ENCODE data around the gene LRRC4C.
A peak's percentile ranks its signal among the peaks of the same experiment; 100 is the strongest.

Gene LRRC4C

DNA sequence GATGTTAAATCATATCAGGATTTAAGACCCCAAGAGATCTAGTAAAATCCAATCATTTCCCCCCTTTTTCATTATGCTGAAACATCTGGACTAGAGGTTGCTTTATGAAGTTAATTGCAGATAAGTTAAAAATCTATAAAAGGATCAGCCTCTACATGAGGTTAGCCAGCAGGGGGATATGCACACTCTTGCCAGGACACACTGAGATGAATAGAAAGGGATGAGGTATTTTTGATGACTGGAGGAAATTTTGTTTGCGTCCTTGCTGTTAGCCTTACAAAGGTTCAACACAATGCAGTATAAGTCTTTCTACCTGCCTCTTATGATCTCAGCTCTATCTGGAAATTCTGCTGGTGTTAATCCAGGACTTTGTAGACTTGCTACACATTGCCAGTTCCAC, 1034.3 kb downstream of the LRRC4C start:
- no peak for DNase-seq

DNA sequence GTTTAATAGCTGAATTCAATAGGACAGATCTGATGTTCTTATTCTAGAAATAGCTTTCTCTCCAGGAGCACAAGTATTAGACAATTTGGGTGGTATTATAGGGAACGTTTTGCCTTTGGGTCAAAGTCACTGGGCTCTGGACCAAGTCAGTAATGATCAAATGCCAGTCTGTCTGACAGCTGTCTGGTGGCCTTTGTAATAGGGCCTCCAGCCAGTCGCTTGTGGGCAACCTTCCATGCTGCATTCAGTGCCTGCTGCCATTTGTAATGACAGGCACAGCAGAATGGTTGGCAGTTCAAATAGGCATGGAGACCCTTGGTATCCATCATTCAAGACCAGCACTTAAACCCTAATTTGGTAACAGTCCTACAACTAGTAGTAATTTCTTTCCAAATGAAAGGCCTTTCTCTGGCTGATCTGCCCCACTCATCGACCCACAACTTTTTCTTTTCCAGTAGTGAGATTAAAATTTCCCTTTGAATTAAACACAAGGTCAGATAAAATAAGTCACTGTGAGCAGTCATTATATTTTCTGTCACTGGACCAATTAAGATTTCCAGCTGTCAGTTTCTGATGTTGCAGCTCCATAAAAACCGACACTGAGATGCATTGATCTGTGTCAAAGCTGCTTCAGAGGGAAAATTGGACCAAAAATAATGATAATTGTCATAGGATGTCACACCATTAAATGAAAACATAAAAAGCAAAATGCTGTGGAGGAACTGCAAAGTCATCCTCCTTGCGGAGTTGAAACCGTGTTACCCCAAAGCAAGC, 1038.1 kb downstream of the LRRC4C start:
- DNase-seq, result peak in 1 of 2 experiments; percentile 62

DNA sequence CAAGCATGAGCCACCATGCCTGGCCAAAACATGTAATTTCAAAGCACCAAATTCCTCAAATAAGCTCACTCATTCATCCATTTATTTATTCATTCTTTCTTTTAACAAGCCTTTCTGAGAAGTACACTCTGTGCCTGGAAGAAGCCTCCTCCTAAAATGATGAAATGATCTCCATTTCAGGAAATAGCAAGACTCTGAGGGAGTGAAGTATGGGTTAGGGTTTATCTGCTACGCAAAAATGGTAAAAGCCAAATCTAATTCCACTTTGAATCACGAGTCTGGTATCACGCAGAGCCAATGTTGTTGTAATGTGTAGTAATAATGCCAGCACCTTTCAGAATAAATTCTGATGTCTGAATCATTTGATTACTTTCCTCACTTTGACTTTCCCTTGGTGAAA, 1041.8 kb downstream of the LRRC4C start:
- DNase-seq, result no peak

DNA sequence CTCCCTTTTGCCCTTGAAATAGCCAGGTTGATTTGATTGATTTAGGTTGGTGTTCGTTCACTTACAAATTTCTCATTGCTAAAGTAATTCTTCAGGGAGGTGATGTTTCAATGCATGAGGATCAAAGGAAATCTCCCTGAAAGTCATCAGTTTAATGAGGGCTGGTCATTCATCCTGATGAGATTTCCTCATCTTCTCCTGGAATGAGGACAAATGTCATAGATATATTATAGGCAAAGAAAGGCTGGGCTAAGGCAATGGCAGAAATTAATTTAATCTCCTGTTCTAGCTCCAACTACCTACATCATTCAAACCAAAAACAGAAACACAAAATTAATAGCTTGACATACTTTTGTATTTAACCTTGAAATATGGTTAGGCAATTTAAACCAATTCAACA, 1052.1 kb downstream of the LRRC4C start:
- DNase-seq, result no peak

DNA sequence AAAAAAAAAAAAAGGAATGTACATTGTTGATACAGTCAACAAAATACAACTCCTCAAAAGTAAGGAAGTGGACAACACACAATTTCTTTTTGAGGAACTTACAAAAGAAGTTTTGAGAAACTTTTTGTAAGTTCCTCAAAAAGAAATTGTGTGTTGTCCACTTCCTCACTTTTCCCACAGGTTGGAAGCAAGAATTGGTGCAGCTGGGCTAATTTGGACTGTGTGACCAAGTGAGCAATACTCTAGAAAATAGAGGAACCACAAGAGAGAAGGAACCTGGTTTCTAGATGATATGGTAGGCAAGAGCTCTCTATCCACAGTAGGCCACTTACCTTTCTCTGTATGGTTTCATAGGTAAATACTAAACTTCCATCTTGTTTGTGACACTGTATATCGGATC, 1053.8 kb downstream of the LRRC4C start:
- DNase-seq, result no peak

DNA sequence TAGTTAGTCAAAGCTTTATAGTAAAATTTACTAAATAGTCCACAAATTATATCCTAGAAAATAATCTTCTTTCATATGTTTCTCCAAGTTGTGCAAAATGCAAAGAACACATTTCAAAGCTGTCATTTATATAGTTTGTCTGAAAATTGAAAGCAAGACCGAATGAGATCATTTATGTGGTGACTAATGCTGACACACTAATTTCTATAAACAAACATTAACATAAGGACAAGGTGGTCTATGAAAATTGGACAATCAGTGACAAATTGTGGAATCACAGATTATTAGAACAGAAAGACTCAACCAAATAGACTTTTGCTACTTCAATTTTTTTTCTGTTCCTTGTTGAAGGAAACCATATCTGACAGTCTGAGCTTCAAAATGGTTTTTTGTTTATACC, 1056.1 kb downstream of the LRRC4C start:
- no peak for DNase-seq

DNA sequence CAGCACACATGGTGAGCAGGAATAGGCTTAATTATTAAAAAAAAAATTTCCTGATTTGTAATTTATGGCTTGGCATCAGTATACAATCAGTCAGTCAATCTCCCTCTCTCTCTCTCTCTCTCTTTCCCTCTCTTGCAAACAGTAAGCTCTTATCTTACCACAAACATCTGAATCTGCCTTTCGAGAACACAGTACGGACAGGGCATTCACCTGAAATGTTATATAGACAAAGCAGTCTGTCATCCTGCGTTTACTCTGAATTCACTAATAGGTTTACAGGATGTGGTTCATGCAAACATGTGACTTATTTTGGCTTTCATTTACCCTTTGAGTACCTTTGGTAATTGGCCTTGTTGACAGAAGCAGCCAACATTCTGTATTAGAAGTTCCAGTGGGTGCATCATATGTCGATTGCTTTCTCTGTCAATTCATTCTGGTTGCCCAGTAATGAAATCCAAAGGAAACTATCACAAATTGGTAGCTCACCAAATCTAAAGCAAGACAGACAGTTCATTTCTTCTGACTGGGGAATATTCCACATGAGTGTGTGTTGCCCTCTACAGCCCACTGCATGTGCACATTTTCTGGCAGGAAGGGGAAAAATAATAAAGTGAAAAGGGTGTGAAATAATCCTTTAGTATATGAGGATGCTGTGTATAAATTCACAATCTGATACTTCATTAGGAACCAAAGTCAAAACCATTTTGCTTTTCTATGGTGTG, 1058.2 kb downstream of the LRRC4C start:
- DNase-seq, result peak in 1 of 2 experiments; percentile 43

DNA sequence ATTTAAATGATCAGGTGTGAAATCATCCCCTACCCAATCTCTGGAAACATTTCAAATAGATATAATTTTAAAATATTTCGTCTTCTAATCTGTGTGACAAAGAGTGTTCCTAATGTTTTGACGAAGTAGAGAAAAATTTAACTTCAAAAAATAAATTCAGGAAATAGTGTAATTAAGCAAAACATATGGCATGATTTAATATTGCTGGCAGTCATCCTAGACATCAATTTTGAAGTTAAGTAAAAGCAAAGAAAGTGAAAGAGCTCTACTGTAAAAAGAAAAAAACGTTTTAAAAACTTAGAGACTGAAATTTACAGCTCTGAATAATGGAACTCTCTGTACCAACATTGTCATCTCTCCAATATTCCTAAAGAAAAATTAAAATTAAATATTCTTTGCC, 1062.3 kb downstream of the LRRC4C start:
- no peak for DNase-seq

DNA sequence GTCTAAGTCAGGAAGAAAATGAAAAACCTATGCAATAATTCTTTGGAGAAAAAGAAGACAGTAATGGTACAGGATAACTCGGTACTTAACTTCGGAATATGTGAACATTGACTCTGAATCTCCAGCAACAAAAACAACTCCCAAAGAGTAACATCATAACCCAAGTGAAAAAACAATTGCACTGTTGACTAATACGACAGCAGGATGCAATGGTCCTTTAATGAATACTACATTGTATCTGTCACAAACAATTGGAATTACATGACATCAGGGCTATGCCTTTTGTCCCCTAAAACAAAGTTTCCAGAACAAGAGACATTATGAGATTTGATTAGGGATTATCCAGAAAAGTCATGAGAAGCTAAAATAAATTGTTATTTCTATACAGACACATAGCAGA, 1065.9 kb downstream of the LRRC4C start:
- DNase-seq, result no peak

DNA sequence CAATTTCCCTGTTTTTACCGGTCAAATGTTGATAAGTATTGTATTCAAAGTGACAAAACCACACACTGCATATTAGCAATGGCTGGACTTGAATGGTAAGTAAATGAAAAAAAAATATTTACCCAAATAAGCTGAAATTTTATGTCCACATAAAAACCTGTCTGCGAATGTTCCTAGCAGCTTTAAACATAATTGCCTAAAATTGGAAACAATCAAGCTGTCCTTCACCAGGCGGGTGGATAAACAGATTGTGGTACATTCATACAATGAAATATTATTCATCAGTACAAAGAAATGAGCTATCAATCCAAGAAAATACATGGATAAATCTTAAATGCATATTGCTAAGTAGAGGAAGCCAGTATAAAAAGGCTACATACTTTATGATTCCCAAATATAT, 1067.8 kb downstream of the LRRC4C start:
- DNase-seq, result no peak

DNA sequence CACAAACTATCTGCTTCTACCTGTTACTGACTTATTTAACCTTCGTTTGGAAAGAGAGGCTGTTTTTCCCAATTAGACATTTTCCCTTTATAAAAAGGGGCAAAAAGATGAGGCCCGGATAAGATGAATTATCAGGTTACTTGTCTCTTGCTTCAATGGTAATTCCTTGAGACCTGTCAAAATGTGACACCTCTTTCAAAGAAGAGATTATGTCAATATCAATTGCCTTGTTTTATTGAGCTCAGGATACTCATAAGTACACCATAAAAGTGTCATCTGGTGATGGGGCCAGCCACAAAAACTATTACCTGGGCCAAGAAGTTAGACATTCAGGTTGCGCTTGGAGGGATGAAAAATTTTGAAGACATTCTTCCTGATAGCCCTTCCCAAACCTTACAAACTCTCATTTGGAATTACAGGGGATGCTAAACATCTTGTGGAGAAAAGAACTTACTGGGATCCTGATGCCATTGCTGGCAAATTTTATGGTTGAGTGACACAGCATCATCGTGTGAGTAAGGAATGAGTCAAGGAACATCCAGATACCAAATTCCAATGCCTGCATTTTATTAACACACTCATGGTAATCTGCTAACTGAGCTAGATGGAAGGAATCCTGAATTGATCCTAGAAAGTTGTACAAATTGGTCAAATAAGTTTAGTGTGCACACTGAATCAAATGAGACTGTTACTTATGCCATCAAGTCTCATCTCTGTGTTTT, 1071.2 kb downstream of the LRRC4C start:
- DNase-seq, result no peak

DNA sequence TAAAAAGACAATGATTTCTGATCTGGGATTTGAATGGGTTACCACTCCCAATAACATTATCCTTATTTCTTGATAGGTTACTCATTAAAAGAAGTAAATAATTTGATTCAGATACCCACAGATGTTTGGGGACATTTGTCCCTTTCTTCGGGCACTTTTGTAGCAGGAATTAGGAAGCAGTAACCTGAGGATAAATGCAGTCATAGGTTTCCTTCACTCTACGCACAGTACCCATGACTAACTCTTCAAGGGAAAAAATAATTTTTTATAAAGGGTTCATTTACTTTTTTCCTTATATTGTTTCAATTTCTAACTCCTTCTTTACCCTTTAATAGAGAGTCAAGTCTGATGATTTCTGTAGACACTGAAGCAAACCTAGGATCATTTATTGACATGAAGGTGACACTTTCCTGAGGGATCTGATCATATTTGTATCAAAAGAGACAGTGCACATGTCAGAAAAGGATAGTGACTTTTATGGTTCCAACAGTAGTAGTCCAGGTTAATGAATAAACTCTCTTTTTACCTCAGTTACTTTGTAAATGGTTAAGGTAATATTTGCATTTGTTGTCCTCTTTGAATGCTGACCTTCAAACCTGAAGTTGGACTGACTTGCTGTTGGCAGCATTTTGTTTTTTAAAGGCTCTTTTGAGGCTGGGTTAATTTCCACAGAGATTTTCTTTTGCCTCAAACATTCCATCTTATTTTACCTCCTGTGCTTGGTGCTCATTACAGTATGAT, 1072.0 kb downstream of the LRRC4C start:
- no peak for DNase-seq

DNA sequence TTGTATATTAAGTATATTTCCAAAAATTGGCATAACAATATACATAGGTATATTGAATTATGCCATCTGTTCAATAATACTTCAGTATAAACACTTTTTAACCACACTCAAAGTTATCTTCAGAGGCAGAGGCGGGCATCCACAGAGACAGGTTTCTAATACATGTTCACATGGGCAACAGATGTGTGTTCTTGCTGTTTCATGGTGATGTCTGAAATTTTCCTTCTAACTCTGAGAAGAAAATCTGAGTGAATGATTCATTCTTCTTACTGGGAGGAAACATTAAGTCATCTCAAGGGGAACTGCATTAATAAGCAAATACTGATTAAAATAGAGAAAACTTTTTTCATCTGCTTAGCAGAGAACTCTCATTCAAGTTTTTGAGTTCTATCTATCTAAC, 1074.5 kb downstream of the LRRC4C start:
- no peak for DNase-seq

DNA sequence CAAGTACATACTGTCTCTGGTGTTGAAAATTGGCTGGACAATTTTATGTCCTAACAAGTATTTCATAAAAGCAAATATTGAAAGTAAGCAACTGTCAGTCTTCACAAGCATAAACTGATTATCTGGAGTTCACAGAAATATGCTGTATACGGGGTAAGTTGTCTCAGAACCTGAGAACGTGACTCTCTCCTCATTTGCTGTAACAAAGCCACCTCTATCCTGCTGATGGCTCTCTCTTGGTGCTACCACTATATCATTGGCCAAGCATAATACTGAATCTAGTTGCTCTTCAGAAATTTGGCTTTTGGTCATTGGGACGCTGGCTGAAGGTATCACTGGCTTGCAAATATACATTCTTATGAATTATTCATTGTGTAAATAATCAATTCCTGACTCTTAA, 1078.0 kb downstream of the LRRC4C start:
- no peak for DNase-seq

DNA sequence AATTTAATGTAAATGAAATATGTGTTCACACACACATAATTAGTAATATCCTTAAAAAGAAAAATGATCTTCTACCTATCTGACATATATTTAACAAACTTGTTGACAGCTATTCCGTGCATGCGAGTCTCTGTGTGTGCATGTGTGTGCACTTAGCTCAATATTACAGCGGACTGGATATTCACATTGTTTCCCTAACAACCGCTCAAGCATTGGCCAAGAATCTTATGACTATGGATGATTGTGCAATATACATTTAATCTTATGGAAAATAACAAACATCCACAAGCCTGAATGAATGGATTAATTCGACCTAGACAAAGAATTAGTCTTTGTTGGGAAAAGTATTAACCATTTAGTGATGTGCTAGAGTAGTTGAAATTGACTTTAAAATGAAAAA, 1078.6 kb downstream of the LRRC4C start:
- no peak for DNase-seq

DNA sequence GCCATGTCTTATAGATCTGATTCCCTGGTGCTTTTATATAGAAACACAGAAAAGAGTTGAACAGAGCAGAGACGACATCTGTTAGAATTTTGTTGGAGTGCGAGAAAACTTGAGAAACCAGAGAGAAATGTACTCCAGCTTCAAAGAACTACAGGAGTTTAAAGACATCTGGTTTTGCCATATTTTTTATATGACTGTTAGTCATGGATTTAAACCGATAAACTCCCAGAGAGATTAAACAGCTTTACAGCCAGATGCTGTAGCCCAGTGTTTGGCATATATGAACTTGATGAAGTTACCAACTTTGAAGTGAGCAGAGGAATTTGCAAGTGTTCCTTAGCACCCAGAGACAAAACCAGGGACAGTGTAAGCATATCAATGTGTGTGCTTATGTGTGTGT, 1083.1 kb downstream of the LRRC4C start:
- no peak for DNase-seq

DNA sequence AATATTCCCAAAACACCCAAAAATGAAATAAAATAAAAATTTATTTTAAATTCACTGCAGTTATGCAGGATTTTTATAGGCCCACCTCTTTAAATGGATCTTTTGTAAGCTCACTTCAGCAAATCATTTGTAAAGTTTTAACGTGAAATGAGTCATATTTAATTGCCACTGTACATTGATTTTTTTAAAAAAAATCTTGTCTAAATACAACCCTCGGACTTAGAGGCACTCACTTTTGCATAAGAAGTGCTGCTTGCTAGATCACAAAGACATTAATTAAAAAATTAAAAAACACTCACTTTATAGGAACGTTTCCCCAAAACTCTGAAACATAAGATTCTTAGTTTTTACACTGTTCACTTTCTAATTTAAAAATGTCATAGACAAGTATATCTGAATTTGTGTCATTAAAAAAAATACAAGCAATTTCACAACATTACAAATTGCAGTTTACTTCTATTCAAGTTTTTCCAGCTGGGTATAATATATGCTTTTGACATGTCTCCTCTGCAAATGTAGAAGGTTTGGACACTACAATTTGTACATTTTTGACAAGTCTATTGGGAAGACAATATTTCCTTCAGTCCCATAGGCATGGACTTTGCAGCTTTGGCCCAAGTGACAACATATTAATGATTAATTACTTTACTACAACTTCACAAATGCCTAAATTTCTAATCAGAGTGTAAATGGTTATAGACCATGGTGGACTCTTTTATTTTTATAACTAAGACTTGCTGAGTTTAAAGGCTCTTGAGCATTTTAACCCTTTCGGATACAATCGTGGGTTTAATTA, 1088.4 kb downstream of the LRRC4C start:
- DNase-seq, result no peak

DNA sequence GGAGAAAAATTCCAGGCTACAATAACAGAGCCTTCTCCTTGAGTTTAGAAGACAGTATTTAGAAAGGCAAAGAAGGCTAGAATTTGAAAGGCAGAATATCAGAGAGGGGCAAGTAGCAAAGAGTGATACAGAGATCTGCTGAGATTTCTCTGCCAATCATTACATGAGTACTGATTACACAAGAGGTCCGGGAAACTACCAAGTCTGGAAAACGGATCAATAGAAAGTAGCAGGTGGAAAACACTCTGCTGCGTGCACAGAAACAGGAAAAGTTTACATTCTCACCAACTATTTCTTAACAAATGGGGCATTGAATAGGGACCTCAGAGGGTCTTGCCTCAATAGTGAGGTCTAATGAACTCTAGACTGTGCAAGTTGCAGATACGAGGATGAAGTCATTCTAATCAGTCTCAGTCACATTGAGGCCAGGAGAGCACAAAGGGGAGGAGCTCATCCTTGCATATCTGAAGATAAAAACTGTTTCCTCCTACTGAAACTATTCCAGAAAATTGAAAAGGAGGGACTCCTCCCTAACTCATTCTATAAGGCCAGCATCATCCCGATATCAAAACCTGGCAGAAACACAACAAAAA, 1099.2 kb downstream of the LRRC4C start:
- DNase-seq, result no peak

DNA sequence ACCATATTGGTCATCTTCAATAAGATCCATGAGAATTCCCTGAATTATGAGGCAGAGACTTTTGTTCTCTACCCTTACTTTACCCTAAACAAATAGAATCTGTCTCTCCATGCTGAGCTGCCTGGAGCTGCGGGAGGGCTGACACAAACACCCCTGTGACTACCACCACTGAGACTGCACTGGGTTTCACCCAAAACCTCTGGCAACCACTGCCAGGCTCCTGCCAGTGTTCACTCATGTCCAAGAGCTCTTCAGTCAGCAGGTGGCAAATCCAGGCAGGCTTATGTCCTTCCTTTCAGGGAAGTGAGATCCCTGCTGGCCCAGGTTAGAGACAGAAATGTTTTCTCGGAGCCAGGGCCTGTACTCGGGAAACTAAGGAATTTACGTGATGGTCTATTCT, 1105.3 kb downstream of the LRRC4C start:
- DNase-seq, result no peak

DNA sequence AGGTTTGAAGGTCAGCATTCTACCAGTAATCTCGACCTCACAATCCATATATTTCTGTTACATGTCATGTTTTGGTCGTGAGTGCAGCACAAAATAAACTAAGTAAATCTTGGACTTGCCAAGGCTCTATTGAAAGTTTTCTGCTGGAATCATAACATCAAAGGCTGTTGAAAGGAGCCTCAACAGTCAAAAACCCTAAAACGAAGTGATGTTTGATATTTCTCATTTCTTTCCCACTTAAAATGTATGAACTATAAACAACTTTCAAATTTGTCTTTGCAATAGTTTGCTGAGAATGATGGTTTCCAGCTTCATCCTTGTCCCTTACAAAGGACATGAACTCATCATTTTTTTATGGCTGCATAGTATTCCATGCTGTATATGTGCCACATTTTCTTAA, 1118.5 kb downstream of the LRRC4C start:
- no peak for DNase-seq

DNA sequence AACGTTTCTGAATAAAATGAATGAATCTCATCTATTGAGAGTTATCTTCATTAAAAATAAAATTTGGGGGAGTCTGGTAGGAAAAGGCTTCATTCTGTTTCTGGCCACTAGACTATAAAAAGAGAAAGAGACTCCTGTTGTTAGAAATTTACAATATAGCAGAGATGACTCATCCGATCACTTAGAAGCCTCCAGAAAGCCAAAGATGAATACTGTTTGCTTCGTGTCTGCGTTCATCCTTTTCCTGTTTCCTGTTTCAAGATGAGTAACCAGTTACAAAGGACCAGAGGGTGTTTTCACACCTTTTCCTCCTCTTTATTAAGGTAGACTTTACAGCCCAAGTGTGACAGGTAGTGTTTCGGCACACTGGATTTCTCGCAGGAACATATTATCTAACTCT, 1120.7 kb downstream of the LRRC4C start:
- DNase-seq, result no peak

DNA sequence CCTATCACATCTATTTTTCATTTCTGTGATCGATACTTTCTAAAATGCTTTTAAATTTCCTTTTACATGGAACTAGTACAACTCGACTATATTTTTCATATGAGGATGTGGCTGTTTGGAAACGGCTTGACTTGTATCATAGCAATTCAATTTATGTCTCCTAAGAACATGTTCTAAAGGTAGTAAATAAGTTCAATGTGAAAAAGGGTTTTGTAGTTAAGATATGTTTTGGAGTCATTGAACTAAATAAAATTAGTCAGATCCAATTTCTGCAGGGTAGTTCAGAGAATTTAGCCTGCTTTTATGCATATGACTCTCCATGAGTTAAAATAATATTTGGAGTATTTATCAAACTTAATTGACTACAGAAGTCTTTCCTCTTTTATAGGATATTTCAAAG, 1121.4 kb downstream of the LRRC4C start:
- no peak for DNase-seq
